Measurements from ENCODE around the gene LRRK1.

Gene LRRK1

GRCh38 chr15:100918690-100919480 is at the start of gene LRRK1:
LRRK1 (plus strand) TSS chr15:100919357; CDS start chr15:100924633, 5,276 bp downstream.
- H4K20me1 ChIP-seq (ENCODE audit: insufficient read depth, low read length) = peaks cover 11% of the 10 kb centered on the region
- peak within 1 kb of the TSS; percentile 95 for H3K9ac ChIP-seq (ENCODE audit: low read length)
- no peaks in the 10 kb centered on the region for H3K27me3 ChIP-seq (ENCODE audit: low read depth, low read length)
- peaks cover 44% of the 10 kb centered on the region for H3K4me1 ChIP-seq (ENCODE audit: low read length)
- TF ChIP-seq, protein P1, sequence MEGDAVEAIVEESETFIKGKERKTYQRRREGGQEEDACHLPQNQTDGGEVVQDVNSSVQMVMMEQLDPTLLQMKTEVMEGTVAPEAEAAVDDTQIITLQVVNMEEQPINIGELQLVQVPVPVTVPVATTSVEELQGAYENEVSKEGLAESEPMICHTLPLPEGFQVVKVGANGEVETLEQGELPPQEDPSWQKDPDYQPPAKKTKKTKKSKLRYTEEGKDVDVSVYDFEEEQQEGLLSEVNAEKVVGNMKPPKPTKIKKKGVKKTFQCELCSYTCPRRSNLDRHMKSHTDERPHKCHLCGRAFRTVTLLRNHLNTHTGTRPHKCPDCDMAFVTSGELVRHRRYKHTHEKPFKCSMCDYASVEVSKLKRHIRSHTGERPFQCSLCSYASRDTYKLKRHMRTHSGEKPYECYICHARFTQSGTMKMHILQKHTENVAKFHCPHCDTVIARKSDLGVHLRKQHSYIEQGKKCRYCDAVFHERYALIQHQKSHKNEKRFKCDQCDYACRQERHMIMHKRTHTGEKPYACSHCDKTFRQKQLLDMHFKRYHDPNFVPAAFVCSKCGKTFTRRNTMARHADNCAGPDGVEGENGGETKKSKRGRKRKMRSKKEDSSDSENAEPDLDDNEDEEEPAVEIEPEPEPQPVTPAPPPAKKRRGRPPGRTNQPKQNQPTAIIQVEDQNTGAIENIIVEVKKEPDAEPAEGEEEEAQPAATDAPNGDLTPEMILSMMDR (IDR thresholded peaks at IDR 0.05; ENCODE audit: low read depth, low read length) = no peak
- TF ChIP-seq EZH2phosphoT487 (IDR thresholded peaks at IDR 0.05; ENCODE audit: low read depth) = no peak
- H3K4me2 ChIP-seq (ENCODE audit: low read length) = peak within 1 kb of the TSS; percentile 98
- H3K27ac ChIP-seq (ENCODE audit: low read length) = peak within 1 kb of the TSS; percentile 92
- peak within 1 kb of the TSS; percentile 94 for H2AFZ ChIP-seq (ENCODE audit: low read depth, low read length)
- peaks cover 17% of the 10 kb centered on the region for H3K36me3 ChIP-seq (replicated peaks; ENCODE audit: low read depth, low read length)
- peak within 1 kb of the TSS; percentile 95 for H3K4me3 ChIP-seq (ENCODE audit: low read length)
- H3K79me2 ChIP-seq (ENCODE audit: low read length) = peaks cover 45% of the 10 kb centered on the region
- H3K9me3 ChIP-seq (ENCODE audit: insufficient read depth, low read length) = no peaks in the 10 kb centered on the region

DNA sequence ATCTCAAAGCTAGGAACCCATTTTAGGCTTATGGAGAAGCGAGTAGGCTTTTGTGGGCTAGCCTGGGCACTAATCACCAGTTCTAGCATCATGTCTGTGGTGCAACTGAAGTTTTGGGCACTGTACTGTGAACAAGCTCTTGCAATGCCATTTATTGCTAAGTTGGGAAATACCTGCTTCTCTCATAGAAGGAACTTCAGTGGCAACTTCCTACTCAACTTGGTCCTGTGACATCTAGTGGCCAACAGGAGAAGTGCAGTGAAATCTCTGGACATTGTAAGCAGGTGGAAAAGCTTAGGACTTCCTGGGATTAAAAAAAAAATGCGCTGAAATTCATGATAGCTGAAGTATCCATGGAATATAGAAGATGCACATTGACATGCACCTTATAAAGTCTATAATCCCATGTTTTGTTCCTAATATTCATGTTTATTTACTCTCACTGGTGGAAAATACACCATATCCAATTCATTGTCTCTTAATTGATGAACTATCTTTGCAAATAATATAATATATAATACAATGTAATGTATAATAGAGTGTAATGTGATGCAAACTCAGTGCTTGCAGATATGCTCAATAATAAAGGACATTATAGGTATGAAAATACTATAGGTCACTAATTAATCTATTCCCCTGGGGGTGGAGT is 46.0 kb upstream of the LRRK1 start:
- Histone ChIP-seq H3K9me3 (ENCODE audit: insufficient read depth, low read length) (peaks cover 4% of the 10 kb centered on the region; the same call in 1 of the 2 replicates), H3K27ac (ENCODE audit: low read length) (no peak overlapping the region), H3K27me3 (ENCODE audit: low read depth, low read length) (peaks cover 11% of the 10 kb centered on the region; the same call in 1 of the 2 replicates), H3K9ac (ENCODE audit: low read length) (no peak overlapping the region), H3K4me1 (ENCODE audit: low read length) (peaks cover 5% of the 10 kb centered on the region), H3K79me2 (ENCODE audit: low read length) (no peaks in the 10 kb centered on the region), H4K20me1 (ENCODE audit: insufficient read depth, low read length) (no peaks in the 10 kb centered on the region), H2AFZ (ENCODE audit: low read depth, low read length) (peak overlapping the region; percentile 62), H3K4me2 (ENCODE audit: low read length) (no peak overlapping the region; the same call in 1 of the 2 replicates), H3K4me3 (ENCODE audit: low read length) (no peak overlapping the region), H3K36me3 (replicated peaks; ENCODE audit: low read depth, low read length) (no peaks in the 10 kb centered on the region)
- no peak for TF ChIP-seq EZH2phosphoT487 (IDR thresholded peaks at IDR 0.05; ENCODE audit: low read depth)
- TF ChIP-seq, protein P1 (IDR thresholded peaks at IDR 0.05; ENCODE audit: low read depth, low read length) = peak; percentile 95

DNA sequence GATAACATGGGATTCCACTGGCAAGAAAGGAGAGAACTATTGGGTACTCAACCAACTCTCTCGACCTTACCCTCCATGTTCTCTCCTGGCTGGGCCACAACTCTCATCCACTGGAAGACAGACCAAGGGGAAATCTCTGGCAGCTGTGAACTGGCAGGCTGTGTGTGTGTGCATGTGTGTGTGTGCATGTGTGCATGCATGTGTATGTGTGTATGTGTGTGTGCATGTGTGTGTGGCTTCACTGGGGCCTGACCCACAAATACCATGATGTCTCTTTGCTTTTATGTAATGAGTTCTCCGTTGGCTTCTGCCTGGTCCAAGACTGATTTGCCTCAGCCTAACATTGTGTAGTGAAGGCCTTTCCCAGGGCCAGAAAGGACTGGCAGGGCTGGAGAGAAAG is 43.7 kb upstream of the LRRK1 start:
- Histone ChIP-seq H3K9me3 (ENCODE audit: insufficient read depth, low read length) (no peaks in the 10 kb centered on the region), H3K27ac (ENCODE audit: low read length) (no peak overlapping the region), H3K27me3 (ENCODE audit: low read depth, low read length) (peaks cover 11% of the 10 kb centered on the region; the same call in 1 of the 2 replicates), H2AFZ (ENCODE audit: low read depth, low read length) (no peak overlapping the region), H4K20me1 (ENCODE audit: insufficient read depth, low read length) (no peaks in the 10 kb centered on the region), H3K4me3 (ENCODE audit: low read length) (no peak overlapping the region), H3K36me3 (replicated peaks; ENCODE audit: low read depth, low read length) (no peaks in the 10 kb centered on the region), H3K79me2 (ENCODE audit: low read length) (no peaks in the 10 kb centered on the region), H3K9ac (ENCODE audit: low read length) (no peak overlapping the region), H3K4me2 (ENCODE audit: low read length) (no peak overlapping the region), H3K4me1 (ENCODE audit: low read length) (peaks cover 5% of the 10 kb centered on the region)
- TF ChIP-seq, protein P1 (IDR thresholded peaks at IDR 0.05; ENCODE audit: low read depth, low read length) = no peak
- TF ChIP-seq EZH2phosphoT487 (IDR thresholded peaks at IDR 0.05; ENCODE audit: low read depth) = no peak

- Histone ChIP-seq H3K4me3 (ENCODE audit: low read length) (no peak overlapping the region), H3K27me3 (ENCODE audit: low read depth, low read length) (peaks cover 11% of the 10 kb centered on the region; the same call in 1 of the 2 replicates), H4K20me1 (ENCODE audit: insufficient read depth, low read length) (no peaks in the 10 kb centered on the region), H2AFZ (ENCODE audit: low read depth, low read length) (no peak overlapping the region), H3K36me3 (replicated peaks; ENCODE audit: low read depth, low read length) (no peaks in the 10 kb centered on the region), H3K4me2 (ENCODE audit: low read length) (no peak overlapping the region), H3K27ac (ENCODE audit: low read length) (no peak overlapping the region), H3K79me2 (ENCODE audit: low read length) (no peaks in the 10 kb centered on the region), H3K9me3 (ENCODE audit: insufficient read depth, low read length) (no peaks in the 10 kb centered on the region), H3K9ac (ENCODE audit: low read length) (no peak overlapping the region), H3K4me1 (ENCODE audit: low read length) (peaks cover 5% of the 10 kb centered on the region)
- no peak for TF ChIP-seq EZH2phosphoT487 (IDR thresholded peaks at IDR 0.05; ENCODE audit: low read depth)
- TF ChIP-seq, protein P1 (IDR thresholded peaks at IDR 0.05; ENCODE audit: low read depth, low read length) = no peak
Measured at GRCh38 chr15:100875976-100876375, 43.2 kb upstream of the LRRK1 start.

All from OCI-LY3 (cell line).